Panc1 (cell line): ENCODE measurements around the gene DENND1C. TPM values are rescaled to one million over a fixed set of nuclear protein-coding genes. Genes with fewer than 3 reads are reported as not detected.

Source experiments
- ATAC-seq: fragments of 200-7000 bp; cut with Tn5 transposase; 2 replicates; pipeline ENCODE4 v1.9.1; 2020; ENCODE audit warnings: mild to moderate bottlenecking, moderate library complexity
- BruUV-seq: library from RNA; stranded (reverse); fragments of 400-500 nt; replicated peaks from 2 replicates; lab custom pipeline; 2021; lab: Mats Ljungman, UMichigan
- CTCF ChIA-PET: fragments of 300-600 bp; sonication (Branson Sonifier 250); formaldehyde crosslinking; loops from one replicate; lab custom pipeline; 2022; ENCODE audit warnings: antibody characterized with exemption; lab: Charles Lee
- POLR2A ChIA-PET: fragments of 300-600 bp; sonication (Branson Sonifier 250); formaldehyde crosslinking; loops from one replicate; lab custom pipeline; 2022; ENCODE audit warnings: antibody characterized with exemption; lab: Charles Lee
- DNase-seq: peaks from one replicate; pipeline ENCODE4 v3.0.0-alpha.2; 2010; ENCODE audit warnings: low read depth, low spot score
- H3K27ac ChIP-seq: 2 replicates; pipeline ENCODE4 v1.5.1; 2011; ENCODE audit warnings: mild to moderate bottlenecking, low read length, inconsistent platforms
- H3K27me3 ChIP-seq: fragments of 200-500 bp; sonication (Bioruptor generic); 2 replicates; pipeline ENCODE4 v1.6.0; 2014; ENCODE audit warnings: low read length, inconsistent platforms; ENCODE audit not compliant: control insufficient read depth, insufficient read depth
- H3K36me3 ChIP-seq: fragments of 200-500 bp; sonication (Bioruptor generic); 2 replicates; pipeline ENCODE4 v1.5.1; 2014; ENCODE audit warnings: inconsistent platforms, mild to moderate bottlenecking, low read length, moderate library complexity; ENCODE audit not compliant: control insufficient read depth, insufficient read depth
- H3K4me1 ChIP-seq: 2 replicates; pipeline ENCODE4 v1.5.1; 2011; ENCODE audit warnings: inconsistent platforms, mild to moderate bottlenecking, low read length, moderate library complexity; ENCODE audit not compliant: control insufficient read depth, insufficient read depth
- H3K4me3 ChIP-seq, 2 experiments: 2 replicates each; pipeline ENCODE4 v1.5.1; 2011 to 2012; ENCODE audit warnings: low read depth in 2 of 2, low read length in 2 of 2, mild to moderate bottlenecking in 2 of 2, inconsistent platforms in 1 of 2, moderate library complexity in 1 of 2
- H3K9me3 ChIP-seq: fragments of 200-500 bp; sonication (Bioruptor generic); 2 replicates; pipeline ENCODE4 v1.5.1; 2014; ENCODE audit warnings: low read depth, mild to moderate bottlenecking, inconsistent platforms, low read length, moderate library complexity; ENCODE audit not compliant: control insufficient read depth, insufficient read depth
- CTCF ChIP-seq: fragments of 450-650 bp; IDR thresholded peaks from 2 replicates; pipeline ENCODE4 v1.5.1; 2017; ENCODE audit warnings: mild to moderate bottlenecking
- POLR2AphosphoS5 ChIP-seq: IDR thresholded peaks from 2 replicates; pipeline ENCODE4 v1.6.1; 2012; ENCODE audit warnings: mild to moderate bottlenecking, low read depth, low read length, moderate library complexity
- REST ChIP-seq, 2 experiments: IDR thresholded peaks; 2 replicates each; pipeline ENCODE4 v1.6.1; 2011 to 2012; ENCODE audit warnings: low read depth in 2 of 2, control low read depth in 1 of 2, low read length in 1 of 2, mild to moderate bottlenecking in 1 of 2, moderate library complexity in 1 of 2; ENCODE audit not compliant: insufficient read depth in 1 of 2
- SIN3A ChIP-seq: IDR thresholded peaks from 2 replicates; pipeline ENCODE4 v1.6.1; 2012; ENCODE audit warnings: low read depth, mild to moderate bottlenecking, low read length, moderate library complexity, borderline replicate concordance; ENCODE audit not compliant: insufficient read depth
- TCF7L2 ChIP-seq: IDR thresholded peaks from 2 replicates; pipeline ENCODE4 v1.6.1; 2011; ENCODE audit warnings: mild to moderate bottlenecking, low read depth, low read length, inconsistent platforms
- in situ Hi-C: cut with HindIII; loops from 2 replicates; pipeline ENCODE4 v1.10.0; 2016; ENCODE audit warnings: low sequenced_read_pairs, low pct_unique_long_range_greater_than_20kb
- intact Hi-C: fragments of 100-400 bp; cut with micrococcal nuclease; formaldehyde crosslinking; loops from one replicate; pipeline ENCODE4 v1.10.0; 2022; ENCODE audit not compliant: unreplicated experiment
- total RNA-seq: library from RNA; stranded (reverse); gene quantifications from one replicate; pipeline ENCODE4 v1.2.1, GENCODE V29; 2021; ENCODE audit not compliant: unreplicated experiment

DENND1C gene
- total RNA-seq, 1 experiment from 2014 or later = 0.39 TPM

GRCh38 chr19:6514089-6514488 is 32.5 kb upstream of the DENND1C start:
- ATAC-seq (no peak), DNase-seq (no peak)
- H3K27me3 ChIP-seq = no peaks in the 10 kb centered on the region
- BruUV-seq = no TSS peak
- no peak overlapping the region for H3K27ac ChIP-seq
- H3K9me3 ChIP-seq = no peaks in the 10 kb centered on the region
- no peak overlapping the region for H3K4me3 ChIP-seq
- no peaks in the 10 kb centered on the region for H3K36me3 ChIP-seq
- peaks cover 2% of the 10 kb centered on the region; the same call in 1 of the 2 replicates for H3K4me1 ChIP-seq
- no peak for TF ChIP-seq CTCF
- TF ChIP-seq SIN3A = no peak
- no peak for TF ChIP-seq TCF7L2
- TF ChIP-seq POLR2AphosphoS5 = no peak
- TF ChIP-seq REST (IDR thresholded peaks at IDR 0.05; ENCODE audit: insufficient read depth in 1 of 2, low read depth in 2 of 2, low read length in 1 of 2) = no peak
- intact Hi-C loops = no loop called here
- POLR2A ChIA-PET = no interaction called here
- in situ Hi-C loops = no loop called here
- CTCF ChIA-PET = interaction anchor here (0.7 kb wide), 1 partner anchor 269 kb away, joined by 9 read pairs; no protein-coding TSS in a partner anchor

- in situ Hi-C loops = no loop called here
- H3K27ac ChIP-seq = no peak overlapping the region
- no TSS peak for BruUV-seq
- no peak overlapping the region for H3K4me3 ChIP-seq
- ChIA-PET POLR2A (no interaction called here), CTCF (no interaction called here)
- no peaks in the 10 kb centered on the region for H3K9me3 ChIP-seq
- no peak for ATAC-seq
- DNase-seq = no peak
- intact Hi-C loops = no loop called here
- H3K36me3 ChIP-seq = no peaks in the 10 kb centered on the region
- H3K4me1 ChIP-seq = no peaks in the 10 kb centered on the region
- H3K27me3 ChIP-seq = no peaks in the 10 kb centered on the region
- TF ChIP-seq REST (IDR thresholded peaks at IDR 0.05; ENCODE audit: insufficient read depth in 1 of 2, low read depth in 2 of 2, low read length in 1 of 2) = no peak
Measured at GRCh38 chr19:6510618-6511017, 29.0 kb upstream of the DENND1C start.
